G401 (cell line): ENCODE results near the gene SUMO1. TPM values are rescaled to one million over a fixed set of nuclear protein-coding genes. Genes with fewer than 3 reads are reported as not detected.

ENCODE experiments used
- DNase-seq: peaks from one replicate; pipeline ENCODE4 v3.0.0-alpha.2; 2015; ENCODE audit warnings: low spot score
- in situ Hi-C: cut with HindIII; loops from 2 replicates; pipeline ENCODE4 v1.10.0; 2016; ENCODE audit warnings: low sequenced_read_pairs, mixed read lengths
- total RNA-seq: library from RNA; depleted of rRNA; stranded (reverse); fragments of >200 nt; shearing (Covaris generic); gene quantifications from 2 replicates; pipeline ENCODE4 v1.2.3, GENCODE V29; 2014

Gene SUMO1
- total RNA-seq, 1 experiment from 2014 or later = 352 TPM

DNA sequence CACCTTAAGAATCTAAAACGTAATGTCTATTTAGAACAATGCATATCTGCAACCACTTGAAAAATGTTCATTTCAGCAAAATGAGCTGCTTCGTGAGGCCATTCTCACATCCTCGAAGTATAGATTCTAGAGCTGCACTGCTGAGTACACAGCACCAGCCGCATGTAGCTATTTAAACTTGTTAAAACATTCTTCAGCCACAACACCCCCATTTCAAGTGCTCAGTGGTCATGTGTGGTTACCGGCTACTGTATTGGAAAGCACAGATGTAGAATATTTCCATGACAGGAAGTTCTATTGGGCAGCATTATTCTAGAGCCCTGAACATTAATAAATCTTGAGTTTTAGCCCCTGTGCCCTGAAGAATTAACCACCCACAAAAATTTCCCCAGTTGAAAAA lies 35.0 kb downstream of the SUMO1 start:
- in situ Hi-C loops = no loop called here
- no peak for DNase-seq

DNA sequence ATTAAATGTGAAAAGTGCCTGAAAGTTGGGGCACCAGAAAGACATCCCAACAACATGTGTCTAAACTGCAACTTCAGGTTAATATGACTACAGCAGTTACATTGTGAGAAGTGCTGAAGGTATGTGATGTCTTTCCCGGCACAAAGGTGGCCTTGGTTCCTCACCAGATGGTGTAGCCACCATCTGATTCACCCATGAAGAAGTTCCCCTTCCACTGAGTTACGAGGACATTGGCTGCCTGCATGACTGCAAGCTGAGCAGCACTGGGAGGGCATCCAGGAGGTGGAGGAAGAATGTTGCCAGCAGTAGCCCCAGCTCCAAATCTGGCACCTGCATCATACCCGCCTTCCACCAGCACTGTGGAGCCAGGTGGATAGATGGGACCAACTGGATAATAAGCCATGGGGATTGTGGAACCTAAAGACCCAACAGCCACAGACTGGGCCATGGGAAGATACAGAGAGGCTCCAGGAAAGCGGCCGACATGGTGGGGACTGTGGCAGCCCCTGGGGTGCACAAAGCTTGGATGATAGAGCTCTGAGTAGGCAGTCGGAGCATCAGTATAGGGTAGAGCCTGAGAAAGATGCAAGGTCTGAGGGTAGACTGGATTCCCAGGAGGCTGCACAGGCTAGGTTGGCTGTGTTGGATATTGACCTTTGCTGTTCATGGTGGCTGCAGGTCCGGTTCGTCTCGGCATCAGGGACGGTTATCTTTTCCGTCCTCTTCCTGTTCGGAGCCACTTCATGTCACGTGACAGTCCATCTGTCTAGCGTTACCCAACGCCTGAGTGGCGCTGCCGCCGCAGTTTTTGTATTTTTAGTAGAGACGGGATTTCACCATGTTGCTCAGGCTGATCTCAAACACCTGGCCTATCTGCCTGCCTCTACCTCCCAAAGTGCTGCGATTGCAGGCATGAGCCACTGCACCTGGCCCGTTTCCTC lies 36.9 kb downstream of the SUMO1 start:
- in situ Hi-C loops = no loop called here
- DNase-seq = peak; percentile 9

DNA sequence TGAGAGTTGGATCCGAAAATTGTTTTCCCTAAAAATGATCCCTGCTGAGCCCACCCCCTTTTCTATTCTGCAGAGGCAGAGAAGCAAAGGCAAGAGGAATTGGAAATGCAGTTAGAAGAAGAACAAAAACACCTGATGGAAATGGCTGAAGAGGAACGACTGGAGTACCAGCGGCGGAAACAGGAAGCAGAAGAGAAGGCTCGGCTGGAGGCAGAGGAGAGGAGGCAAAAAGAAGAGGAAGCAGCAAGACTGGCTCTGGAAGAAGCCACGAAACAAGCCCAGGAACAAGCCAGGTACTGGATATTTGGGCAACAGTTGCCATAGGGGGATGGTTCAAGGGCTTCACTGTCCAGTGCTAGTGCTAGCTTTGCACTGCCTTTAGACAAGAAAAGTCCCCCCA lies 41.7 kb downstream of the SUMO1 start:
- DNase-seq = no peak
- in situ Hi-C loops = no loop called here

DNA sequence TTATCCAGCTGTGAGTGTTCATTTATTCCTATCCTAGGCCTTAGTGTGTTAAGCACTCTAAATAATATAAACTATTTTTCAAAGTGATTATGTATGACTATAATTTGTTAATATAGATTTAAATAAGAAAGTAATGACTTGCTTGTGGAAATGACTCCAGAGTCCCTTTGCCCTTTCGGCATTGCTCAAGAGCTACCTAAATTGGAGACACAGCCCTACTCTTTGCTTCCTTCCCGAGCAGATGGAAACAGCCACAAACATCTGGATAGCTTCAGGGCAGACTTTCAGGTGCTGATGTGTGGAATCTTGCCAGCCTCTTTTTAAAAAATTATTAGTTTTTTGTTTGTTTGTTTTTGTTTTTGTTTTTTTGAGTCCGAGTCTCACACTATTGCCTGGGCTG lies 44.0 kb downstream of the SUMO1 start:
- in situ Hi-C loops = no loop called here
- DNase-seq = no peak

DNA sequence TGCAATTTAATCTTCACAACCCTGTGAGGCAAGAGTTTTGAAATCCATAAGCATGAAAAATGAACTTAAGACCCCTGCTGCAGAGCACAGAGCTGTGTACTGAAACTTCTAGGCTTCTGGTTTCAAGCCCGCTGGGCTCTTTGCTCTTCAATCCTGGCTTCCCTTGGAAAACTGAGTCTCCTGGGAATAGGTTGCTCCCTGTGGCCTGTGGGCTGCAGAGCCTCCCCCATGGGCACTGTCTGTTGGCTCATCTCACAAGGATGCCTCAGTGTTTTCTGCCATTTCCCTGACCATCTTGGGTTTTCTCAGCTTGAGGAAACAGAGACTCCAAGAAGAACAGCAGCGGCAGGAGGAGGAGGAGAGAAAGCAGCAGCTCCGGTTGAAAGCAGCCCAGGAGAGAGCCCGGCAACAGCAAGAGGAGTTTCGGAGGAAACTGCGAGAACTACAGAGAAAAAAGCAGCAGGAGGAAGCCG lies 44.5 kb downstream of the SUMO1 start:
- no peak for DNase-seq
- in situ Hi-C loops = no loop called here

DNA sequence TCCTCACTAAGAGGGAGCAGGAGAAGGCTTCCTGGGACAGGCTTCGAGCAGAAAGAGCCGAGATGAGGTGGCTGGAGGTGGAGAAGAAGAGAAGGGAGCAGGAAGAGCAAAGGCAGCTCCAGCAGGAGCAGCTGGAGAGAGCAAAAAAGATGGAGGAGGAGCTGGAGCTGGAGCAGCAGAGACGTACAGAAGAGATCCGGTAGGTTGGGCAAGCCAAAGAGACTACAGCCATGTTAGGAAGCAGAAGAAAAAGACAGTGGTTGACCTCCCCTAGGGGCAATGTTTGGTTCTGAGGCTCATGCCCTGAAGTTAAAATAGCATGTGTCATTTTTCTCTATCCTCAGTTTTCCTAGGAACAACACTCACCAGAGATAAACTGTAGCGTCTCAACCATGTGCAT lies 45.1 kb downstream of the SUMO1 start:
- in situ Hi-C loops = no loop called here
- no peak for DNase-seq

DNA sequence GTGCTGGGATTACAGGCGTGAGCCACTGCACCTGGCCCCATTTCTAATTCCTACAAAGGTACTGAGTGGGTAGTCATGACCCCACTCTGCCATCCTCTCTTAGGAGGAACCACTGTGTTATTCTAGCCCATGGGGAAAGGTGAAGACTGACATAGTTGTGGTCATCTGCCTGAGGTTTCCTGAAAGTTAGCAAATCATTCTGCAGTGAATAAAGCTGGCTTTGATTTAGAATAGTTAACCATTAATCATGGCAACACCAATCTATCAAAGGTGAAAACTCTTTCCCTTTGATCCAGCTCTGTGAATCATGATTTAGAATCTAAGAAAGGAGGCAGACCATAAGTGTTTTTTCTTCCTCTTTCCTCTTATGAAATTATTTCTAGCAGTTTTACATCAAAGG lies 50.8 kb downstream of the SUMO1 start:
- in situ Hi-C loops = no loop called here
- no peak for DNase-seq

DNA sequence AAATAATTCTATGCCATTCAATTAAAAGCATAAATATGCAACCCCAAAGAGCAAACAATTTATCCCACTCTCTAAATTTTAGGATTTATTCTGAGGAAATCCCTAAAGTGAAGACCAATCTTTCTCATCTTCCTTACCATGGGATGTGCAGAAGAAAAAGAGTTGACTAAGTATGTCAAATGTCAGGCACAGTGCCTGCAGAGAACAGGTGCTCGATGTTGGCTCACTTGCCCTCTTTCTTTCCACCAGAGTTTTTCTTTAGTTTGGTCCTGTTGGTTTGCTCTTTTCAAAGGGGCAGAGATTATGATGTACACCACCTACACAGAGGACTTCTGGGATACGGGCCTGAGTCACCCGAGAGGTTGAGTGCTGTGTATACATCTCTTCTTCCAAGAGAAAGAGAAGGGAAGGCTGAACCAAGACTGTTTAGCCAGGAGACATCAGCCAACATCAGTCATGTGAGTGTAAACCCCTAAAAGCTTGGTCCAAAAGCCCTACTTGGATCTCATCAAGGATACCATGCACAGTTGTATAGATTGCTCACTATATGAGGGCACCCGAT lies 51.7 kb downstream of the SUMO1 start:
- in situ Hi-C loops = no loop called here
- DNase-seq = no peak

DNA sequence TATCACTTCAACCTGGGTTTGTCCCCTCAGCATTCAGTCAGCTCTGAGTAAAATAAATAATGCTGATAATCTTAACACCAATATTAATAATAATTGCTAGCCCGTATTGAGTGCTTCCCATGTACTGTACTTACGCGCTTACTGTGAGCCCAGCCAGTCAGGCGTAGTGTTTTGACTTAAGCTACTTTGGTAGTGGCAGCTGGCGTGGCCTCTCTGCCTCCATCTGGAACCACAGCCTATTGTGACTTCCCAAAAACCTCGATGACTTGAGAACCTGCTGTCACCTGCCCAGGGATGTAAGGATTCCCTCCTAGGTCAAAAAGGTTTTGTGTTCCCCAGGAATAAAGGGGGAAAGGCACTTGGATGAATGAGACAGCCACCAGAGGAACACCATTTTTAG lies 53.2 kb downstream of the SUMO1 start:
- no peak for DNase-seq
- in situ Hi-C loops = no loop called here

DNA sequence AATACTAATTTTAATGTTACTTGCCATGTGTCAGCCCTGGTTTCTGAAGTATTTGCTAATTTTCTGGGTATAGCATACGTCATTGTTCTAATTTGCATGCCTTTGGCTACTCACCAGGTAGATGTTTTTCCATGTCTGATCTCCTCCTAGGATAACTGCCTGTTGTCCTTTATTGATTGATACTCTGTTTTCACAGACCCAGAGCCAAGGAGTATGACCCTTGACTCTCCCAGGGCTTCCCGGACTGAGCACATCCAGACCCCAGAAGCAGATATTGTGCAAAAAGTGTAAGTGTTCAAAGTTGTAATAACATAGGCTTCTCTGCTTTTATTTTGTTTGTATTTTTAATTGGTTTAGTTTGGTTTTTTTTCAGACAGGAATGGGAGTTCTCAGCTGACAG lies 53.8 kb downstream of the SUMO1 start:
- DNase-seq = no peak
- in situ Hi-C loops = no loop called here

DNA sequence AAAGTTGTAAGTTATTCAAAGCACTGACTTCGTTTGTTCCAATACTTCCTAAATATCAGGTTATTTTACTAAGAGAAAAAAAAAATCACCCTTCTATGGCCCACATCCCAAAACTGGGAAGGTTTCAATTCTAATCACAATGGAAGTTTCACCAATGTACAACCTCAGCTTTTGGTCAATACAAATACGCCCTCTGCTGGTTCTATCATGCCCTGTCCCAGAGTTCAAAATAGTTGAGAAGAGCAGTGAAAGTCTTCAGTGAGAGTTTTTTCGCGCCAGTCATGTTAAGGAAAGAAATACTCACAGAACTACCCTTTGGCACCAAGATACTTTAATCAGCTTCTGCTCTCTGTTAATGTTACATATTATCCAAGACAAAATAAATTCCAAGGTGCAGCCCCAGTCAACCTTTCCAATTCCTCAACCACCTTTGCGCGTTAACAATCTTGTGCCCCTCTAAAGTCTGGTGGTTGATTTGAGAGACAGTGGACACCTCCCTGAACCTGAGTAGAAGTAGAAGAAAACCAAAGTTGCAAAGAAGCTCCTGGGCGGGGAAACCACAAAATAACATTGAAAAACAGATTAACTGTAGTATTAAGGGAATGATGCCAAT lies 59.9 kb downstream of the SUMO1 start:
- peak; percentile 83 for DNase-seq
- in situ Hi-C loops = no loop called here

DNA sequence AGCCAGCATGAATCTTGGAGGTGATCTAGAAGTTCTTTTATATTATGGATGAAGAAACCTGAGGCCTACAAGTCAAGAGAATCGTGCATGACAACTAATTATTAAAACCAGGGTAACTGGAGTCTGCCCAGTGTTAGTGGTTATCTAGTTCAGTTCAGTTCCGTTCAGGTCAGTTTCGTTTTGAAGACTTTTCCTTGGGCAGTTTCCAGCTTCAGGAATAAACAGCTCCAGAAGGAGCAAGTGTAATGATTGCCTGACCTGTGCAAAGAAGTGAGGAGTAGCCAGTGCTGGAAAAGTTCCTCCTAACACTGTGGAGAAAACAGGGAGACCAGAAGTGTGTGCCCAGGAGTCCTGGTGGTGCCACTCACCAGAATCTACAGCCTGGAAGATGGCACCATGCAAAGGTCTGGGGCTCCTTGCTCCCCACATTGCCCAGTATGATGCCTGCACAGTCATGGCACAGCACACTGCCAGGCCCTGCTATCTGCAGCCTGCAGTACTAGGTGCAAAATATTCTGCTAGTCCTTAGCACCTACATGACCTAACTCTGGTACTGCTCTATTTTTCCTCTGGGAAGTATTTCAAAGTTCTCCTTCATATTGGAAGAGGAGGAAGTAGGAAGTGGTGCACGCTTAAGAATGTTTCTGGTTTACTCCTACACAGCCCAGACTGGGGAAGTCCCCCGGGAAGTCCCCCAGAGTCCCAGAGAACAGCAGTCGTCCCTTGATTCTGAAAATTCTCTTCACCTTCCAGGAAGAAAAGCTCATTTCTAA lies 65.8 kb downstream of the SUMO1 start:
- in situ Hi-C loops = no loop called here
- DNase-seq = no peak

DNA sequence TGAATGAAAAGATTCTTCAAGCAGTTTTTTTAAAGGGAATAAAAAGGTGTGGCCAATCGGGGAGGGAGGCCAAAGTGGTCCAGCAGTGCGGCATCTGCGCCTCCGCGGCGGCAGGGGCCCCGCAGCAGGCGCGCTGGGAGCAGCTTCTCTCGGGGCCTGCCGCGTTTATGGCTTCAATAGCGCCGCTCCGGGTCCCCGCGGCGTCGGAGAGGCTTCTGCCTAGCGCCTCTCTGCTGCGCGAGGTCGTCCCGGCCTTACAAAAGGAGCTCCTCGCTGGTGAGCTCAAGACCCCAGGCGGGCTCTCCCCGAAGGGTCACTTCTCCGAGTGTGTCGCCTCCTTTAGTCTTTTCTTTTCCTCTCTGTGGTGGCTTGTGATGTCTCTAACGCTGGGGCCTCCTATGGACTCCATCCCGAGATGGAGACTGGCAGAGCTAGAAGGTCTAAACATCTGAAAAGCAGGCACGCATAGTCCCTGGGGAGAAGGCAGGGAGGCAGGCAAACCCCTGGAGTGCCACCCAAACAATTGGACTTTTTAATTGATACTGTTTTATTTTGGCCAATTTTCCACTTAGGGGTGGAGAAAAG lies 67.1 kb downstream of the SUMO1 start:
- in situ Hi-C loops = no loop called here
- DNase-seq = peak; percentile 57

DNA sequence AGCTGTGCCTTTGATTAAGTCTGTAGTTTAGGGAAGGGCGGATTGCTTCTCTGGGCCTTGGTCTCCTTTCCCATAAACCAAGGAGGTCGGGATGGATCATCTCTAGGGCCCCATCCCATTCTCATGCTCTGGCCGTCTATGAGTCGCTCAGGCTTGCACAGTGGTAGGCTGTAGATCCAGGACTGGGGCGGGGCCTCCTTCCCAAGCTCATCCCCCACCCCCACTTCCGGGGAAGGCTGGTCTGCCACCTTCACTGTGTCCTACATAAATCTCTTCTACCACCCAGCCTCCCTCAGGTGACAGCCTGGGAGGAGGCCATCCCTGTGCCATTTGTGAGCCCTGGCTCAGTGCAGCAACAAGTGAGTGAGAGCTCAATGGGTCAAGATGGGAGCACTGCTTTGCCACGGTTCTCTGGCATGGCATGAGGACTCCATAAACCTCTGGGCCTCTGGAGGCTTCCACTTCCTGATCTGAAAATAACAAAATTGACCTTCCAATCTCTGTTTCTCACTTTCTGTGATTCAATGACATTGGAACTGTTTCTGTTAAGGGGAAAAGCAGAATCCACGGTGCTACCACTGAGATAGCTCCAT lies 68.5 kb downstream of the SUMO1 start:
- DNase-seq = no peak
- in situ Hi-C loops = no loop called here

DNA sequence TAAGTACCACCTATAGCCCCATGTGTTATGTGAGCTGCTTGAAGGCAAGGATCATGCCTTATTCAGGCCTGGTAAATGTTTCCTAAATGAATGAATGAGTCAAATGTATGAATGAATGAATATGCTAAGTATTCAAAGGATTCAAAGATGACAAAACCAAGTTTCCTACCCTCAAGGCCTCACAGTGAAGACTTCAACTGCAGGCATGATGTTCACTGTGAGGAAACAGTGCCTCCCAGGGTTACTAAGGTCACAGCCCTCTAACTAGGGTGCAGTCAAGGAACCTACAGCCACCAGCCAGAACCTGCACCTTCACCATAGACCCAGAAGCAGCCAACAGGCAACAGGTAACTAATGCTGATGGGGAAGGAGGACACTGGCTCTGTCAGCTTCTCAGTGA lies 69.3 kb downstream of the SUMO1 start:
- in situ Hi-C loops = no loop called here
- no peak for DNase-seq

DNA sequence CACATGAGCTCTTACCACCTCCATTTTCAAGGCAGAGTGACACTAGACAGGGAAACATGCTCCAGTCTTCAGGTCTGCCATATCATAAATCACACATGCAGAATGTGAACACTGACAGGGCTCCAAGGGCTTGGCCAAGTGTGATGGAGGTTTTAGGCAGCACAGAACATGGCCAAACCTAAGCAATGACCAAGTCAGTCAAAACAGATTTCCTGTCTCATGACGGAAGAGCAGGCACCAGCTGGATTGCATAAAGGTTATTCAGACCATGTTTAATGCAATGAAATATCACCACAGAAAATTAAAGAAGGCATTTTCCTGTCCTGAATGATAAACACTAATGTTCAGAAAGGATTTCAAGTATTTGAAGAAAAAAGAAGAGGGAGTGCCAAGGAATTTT lies 72.5 kb downstream of the SUMO1 start:
- DNase-seq = no peak
- in situ Hi-C loops = no loop called here

DNA sequence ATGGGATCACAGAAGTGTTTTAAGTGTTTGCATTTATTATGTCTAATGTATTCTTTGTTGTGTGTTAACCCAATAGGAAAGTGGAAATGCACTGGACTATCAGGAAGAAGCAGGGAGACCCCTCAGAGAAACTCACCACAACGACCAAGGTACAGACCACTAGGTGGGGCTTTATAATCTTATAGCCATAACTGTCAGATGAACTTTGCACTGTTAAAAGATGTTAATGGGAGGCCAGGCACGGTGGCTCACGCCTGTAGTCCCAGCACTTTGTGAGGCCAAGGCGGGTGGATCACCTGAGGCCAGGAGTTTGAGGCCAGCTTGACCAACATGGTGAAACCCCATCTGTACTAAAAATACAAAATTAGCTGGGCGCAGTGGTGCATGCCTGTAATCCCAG lies 73.2 kb downstream of the SUMO1 start:
- no peak for DNase-seq
- in situ Hi-C loops = no loop called here

DNA sequence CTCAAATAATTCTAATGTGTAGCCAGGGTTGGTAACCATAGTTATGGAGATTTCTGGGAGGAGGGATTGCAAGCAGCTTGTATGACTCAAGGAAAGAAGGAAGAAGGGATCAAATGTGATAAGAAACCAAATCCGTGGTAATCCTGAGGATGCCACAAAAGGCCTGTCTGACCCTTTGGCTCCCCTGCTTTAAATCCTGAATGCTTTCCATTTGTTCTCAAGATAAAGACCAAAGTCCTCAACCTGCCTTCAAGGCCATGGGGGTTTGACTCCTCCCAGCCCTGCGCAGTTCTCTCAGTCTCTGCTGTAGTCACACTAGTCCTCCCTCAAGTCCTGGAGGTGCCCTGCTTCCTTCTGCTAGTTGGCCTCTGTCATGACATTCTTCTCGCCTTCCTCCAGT lies 74.0 kb downstream of the SUMO1 start:
- in situ Hi-C loops = no loop called here
- no peak for DNase-seq
